Lower leg skin (tissue), 4 donors: Measurements from ENCODE around the gene TRABD2A. TPM values are rescaled to one million over a fixed set of nuclear protein-coding genes. Genes with fewer than 3 reads are reported as not detected.

Source experiments
- DNase-seq, 2 donors: peaks; one replicate each; pipeline ENCODE4 v3.0.0-alpha.2; 2019; ENCODE audit warnings: low spot score in 2 of 2
- H3K4me3 ChIP-seq: fragments of 200-600 bp; sonication (generic); 2 replicates; pipeline ENCODE4 v1.5.1; 2017; ENCODE audit warnings: mild to moderate bottlenecking, low read depth; ENCODE audit not compliant: poor library complexity, severe bottlenecking
- CTCF ChIP-seq, 3 donors: fragments of 450-650 bp; IDR thresholded peaks; one replicate each; pipeline ENCODE4 v1.5.1; 2016; ENCODE audit warnings: antibody characterized with exemption in 3 of 3, mild to moderate bottlenecking in 3 of 3, moderate library complexity in 2 of 3
- POLR2A ChIP-seq, 2 donors: fragments of 450-650 bp; IDR thresholded peaks; one replicate each; pipeline ENCODE4 v1.6.1; 2016 to 2017; ENCODE audit warnings: antibody characterized with exemption in 2 of 2, mild to moderate bottlenecking in 1 of 2, moderate library complexity in 1 of 2
- WGBS, 2 donors: methylation state at CpG; one replicate each; pipeline ENCODE4 v1.1.5; 2018; 5-methylcytosine and 5-hydroxymethylcytosine counted together
- intact Hi-C: fragments of 100-400 bp; cut with DNase I; formaldehyde crosslinking; loops from one replicate; pipeline ENCODE4 v1.15.0; 2023; ENCODE audit warnings: low total_unique reads
- total RNA-seq, 4 donors: library from RNA; depleted of rRNA; stranded (reverse); fragments of >200 nt; gene quantifications; one replicate each; pipeline ENCODE4 v1.1.0, GENCODE V29; 2016

The TRABD2A gene
- total RNA-seq, 4 donors from 2014 or later = 0.17 to 2.1 (median 1.5) TPM; not detected in 1

GRCh38 chr2:84792856-84793522 lies 87.9 kb downstream of the TRABD2A start:
- WGBS, 2 donors = 97 to 99% methylated on average over 6 of the region's 6 CpGs
- no peak for DNase-seq
- TF ChIP-seq CTCF (IDR thresholded peaks at IDR 0.05) = no peak
- no peak for TF ChIP-seq POLR2A (IDR thresholded peaks at IDR 0.05)
- H3K4me3 ChIP-seq = no peak overlapping the region
- intact Hi-C loops = no loop called here

- intact Hi-C loops = no loop called here
- no peak for TF ChIP-seq POLR2A (IDR thresholded peaks at IDR 0.05)
- TF ChIP-seq CTCF (IDR thresholded peaks at IDR 0.05) = no peak
- H3K4me3 ChIP-seq = no peak overlapping the region
- WGBS, 2 donors = 67 to 81% methylated on average over 3 of the region's 3 CpGs
- DNase-seq = no peak
Measured at GRCh38 chr2:84788498-84788897, 92.4 kb downstream of the TRABD2A start.

GRCh38 chr2:84788027-84788426 lies 92.9 kb downstream of the TRABD2A start:
- no peak overlapping the region for H3K4me3 ChIP-seq
- intact Hi-C loops = no loop called here
- no peak for DNase-seq
- TF ChIP-seq CTCF (IDR thresholded peaks at IDR 0.05) = no peak
- no peak for TF ChIP-seq POLR2A (IDR thresholded peaks at IDR 0.05)
- WGBS, 2 donors = 78 to 93% methylated on average over 1 of the region's 1 CpG

GRCh38 chr2:84786601-84787000 lies 94.3 kb downstream of the TRABD2A start:
- TF ChIP-seq CTCF (IDR thresholded peaks at IDR 0.05) (no peak), POLR2A (IDR thresholded peaks at IDR 0.05) (no peak)
- H3K4me3 ChIP-seq = no peak overlapping the region
- DNase-seq = no peak
- intact Hi-C loops = no loop called here

- TF ChIP-seq CTCF (IDR thresholded peaks at IDR 0.05) (no peak), POLR2A (IDR thresholded peaks at IDR 0.05) (no peak)
- no peak overlapping the region for H3K4me3 ChIP-seq
- intact Hi-C loops = no loop called here
- DNase-seq = no peak
- 78 to 94% methylated on average over 4 of the region's 4 CpGs for WGBS, 2 donors
Measured at GRCh38 chr2:84785950-84786349, 94.9 kb downstream of the TRABD2A start.
